Effector CD8-positive, alpha-beta T cell (primary cell): ENCODE data around the gene PEA15.

ENCODE experiments used
- DNase-seq: peaks from one replicate; lab custom pipeline; 2025; lab: John Stamatoyannopoulos, UW
- total RNA-seq, 4 experiments: gene quantifications; one replicate each; lab custom pipeline; 2026; lab: John Stamatoyannopoulos, UW

PEA15 gene, protein sequence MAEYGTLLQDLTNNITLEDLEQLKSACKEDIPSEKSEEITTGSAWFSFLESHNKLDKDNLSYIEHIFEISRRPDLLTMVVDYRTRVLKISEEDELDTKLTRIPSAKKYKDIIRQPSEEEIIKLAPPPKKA
- 25.4 to 51.2 (median 37.9) reads per million in 4 experiments for total RNA-seq

DNA sequence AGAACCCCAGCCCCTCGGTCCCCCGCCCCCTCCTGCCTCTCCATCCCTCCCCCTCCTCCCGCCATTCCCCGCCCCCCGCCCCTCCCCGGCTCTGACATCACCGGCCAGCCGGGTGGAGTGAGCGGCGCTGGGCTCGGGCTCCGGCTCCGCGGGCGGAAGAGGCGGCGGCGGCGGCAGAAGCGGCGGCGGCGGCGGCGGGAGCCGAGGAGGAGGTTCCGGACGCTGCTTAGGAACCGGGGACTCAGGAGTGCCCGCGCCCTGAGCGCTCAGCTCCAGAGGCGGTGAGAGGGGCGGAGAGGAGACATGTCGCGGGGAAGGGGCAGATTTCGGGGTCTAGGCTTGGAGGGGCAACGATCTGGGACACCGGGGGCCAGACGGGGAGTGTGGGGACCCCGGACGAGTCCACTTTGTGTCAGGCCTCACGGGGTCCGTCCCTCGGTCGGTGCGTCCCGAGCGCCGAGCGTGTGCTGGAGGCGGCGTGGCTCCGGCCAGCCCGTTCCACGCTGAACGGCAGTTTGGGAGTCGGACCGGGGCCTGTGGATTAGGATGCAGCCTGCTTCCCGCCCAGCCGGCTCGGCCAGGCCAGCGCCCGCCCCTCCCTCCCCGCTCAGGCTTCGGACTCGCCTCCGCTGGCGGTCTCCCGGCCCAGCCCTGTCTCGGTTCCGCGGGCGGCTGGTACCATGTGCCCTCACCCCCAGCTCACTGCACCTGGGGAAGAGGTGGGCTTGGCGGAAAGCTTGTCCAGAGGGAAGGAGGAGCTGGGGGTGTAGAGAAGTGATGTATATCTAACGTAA is at the start of gene PEA15:
Gene PEA15, plus strand, starts transcription at position 143 of the 794 bp plus-strand sequence. CDS start 6,161 bp downstream, outside the sequence.
- peak; percentile 48 for DNase-seq

DNA sequence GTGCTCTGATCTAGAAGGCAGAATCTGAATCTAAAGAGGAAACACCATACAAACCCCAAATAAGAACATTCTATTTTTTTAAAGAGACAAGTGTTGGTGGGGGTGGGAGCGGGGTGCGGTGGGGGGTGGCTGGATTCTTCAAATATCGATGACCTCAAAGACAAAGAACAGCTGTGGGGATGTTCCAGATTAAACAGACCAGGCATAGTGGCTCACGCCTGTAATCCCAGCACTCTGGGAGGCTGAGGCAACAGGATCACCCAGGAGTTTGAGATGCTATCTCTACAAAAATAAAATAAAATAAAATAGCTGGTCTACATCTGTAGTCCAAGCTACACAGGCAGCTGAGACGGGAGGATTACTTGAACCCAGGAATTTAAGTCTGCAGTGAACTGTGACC is 48.8 kb upstream of the PEA15 start:
- no peak for DNase-seq

DNA sequence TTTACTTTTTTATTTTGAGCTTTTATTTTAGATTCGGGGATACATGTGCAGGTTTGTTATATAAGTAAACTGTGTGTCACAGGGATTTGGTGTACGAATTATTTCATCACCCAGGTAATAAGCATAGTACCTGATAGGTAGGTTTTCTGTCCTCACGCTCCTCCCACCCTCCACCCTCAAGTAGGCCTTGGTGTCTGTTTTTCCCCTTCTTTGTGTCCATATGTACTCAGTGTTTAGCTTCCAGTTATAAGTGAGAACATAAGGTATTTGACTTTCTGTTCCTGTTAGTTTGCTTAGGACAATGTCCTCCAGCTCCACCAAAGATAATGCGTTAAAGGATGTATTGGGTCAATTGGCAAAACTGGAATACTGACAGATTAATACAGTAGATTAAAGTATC is 48.0 kb upstream of the PEA15 start:
- DNase-seq, result no peak

DNA sequence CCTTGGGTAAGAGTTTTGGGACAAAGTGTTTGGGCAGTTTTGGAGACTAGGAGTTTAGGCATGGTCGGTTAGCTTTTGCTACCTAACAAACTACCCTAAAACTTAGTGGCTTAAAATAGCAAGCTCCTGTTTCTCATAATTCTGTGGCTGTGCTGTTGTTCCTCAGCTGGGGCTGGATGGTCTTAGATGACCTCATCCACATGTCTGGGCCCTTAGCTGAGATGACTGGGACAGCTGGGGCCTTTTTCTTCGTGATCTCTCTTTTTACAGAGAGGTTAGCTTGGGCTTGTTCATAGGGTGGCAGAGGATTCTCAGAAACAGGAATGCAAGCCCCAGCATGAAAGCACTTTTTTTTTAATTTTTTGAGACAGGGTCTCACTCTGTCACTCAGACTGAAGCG is 47.2 kb upstream of the PEA15 start:
- no peak for DNase-seq

DNA sequence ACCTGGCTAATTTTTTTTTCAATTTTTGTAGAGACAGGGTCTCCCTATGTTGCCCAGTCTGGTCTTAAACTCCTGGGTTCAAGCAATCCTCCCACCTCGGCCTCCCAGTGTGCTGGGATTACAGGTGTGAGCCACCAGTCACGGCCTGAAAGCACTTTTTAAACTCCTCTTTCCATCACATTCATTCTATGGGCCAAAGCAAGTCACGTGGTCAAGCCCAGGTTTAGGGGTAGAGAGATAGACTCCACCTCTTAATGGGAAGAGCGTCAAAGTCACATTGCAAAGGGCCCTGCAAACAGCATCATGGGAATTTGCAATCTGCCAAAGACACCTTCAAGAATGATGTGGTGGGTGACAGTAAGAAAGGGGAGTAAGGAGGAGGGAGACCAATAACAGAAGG is 46.6 kb upstream of the PEA15 start:
- DNase-seq, result no peak

DNA sequence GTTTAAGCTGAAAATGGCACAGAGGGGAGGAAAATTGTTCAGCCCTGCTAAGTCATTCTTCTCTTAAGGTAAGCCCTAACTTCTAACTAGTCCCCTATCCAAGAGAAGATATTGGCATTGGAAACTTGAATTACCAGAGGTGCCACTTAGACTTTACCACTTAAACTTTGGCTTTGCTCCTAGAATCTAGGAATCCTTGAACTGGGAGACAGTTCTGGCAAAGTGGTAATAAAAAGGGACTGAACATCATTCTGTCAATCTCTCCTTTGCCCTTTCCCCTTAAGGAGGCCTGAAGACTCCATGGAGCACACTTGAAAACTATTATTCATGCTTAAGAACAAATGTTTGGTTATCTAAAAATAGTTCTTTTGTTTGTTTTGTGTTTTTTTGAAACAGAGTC is 45.3 kb upstream of the PEA15 start:
- no peak for DNase-seq

DNA sequence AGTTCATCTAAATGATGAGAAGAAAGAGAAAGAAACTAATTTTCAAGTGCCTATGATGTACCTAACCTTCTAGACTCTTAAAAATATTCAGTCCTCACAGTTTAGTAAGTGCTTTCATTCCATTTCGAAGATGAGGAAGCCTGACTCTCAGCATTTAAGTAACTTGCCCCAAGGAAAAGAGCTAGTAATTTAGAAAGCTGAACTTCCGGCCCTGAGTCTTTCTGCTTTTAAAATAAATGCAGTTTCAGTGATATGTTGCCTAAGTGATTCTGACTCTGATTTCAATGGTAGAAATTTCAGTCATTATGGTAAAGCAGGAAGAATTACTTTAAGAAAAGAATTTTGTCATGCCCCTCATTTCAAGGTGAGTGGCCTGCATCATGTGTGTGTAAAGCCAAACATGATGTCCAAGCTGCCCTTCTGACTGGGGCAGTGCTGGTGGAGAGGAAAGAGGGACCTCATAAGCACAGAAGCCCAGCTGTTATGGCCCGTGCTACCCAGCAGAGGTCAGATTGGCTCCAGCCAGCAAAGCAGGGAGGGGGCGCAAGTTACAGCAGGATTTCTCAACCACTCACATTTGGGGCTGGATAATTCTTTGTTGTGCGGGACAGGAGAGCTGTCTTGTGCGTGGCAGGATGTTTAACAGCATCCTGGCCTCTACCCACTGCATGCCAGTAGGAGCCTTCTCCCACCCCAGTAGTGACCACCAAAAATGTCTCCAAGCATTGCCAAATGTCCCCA is 43.0 kb upstream of the PEA15 start:
- no peak for DNase-seq

DNA sequence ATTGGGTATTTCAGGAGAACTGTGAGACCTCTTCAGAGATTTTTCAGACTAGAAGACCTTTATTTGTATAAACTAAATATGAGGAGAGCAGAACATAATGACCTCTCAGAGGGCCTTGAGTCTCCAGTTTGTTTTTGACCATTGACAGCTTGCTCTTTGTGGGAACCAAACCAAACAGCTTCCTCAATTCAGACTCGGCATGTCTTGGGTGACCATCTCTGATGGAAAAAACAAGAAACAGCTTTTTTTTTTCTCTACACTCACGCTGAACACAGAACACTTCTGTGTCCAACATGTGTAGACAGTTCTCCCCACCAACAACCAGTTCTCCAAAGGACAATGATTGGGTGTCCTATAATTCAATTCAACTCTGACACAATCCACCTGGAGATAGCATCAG is 42.3 kb upstream of the PEA15 start:
- no peak for DNase-seq

DNA sequence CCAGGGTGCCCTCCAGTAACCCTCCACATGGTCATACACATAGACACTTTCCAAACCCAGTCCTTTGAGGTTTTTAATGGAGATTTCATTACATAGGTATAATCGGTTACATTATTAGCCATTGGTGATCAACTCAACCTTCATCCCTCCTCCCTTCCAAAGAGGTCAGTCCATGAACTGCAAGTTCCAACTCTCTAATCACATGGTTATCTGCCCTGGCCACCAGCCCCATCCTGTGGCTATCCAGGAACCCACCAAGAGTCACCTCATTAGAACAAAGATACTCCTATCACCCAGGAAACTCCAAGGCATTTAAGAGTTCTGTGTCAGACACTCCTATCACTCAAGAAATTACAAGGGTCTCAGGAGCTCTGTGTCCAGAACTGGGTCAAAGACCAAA is 41.6 kb upstream of the PEA15 start:
- DNase-seq, result no peak

DNA sequence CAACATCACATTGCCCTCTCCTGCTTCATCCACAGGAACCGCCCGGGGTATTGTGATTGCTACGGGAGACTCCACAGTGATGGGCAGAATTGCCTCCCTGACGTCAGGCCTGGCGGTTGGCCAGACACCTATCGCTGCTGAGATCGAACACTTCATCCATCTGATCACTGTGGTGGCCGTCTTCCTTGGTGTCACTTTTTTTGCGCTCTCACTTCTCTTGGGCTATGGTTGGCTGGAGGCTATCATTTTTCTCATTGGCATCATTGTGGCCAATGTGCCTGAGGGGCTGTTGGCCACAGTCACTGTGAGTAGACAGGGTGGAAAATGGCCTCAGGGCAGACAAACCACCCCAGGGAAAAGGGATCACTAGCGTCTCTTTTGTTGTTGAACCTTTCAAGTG is 41.1 kb upstream of the PEA15 start:
- DNase-seq, result no peak

DNA sequence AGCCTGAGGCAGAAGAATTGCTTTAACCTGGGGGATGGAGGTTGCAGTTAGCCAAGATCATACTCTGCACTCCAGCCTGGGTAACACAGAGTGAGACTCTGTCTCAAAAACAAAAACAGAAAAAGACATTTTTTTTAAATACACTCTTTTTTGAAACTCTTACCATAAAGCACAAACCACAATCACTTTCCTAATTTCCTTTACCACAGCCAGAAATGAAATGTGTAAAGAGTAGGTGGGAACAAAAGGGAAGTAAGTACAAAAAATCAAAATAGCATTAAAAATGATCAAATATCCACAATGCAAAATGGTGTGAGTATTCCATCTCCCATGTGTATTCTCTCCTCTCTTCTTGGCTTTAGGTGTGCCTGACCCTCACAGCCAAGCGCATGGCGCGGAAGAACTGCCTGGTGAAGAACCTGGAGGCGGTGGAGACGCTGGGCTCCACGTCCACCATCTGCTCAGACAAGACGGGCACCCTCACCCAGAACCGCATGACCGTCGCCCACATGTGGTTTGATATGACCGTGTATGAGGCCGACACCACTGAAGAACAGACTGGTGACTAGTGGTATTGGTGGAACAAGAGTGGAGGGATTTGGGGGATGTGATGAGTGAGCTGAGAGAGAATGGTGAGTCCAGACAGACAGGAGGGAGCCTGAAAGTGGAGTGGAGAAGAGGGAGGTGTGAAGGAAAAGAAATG is 38.9 kb upstream of the PEA15 start:
- DNase-seq, result no peak

DNA sequence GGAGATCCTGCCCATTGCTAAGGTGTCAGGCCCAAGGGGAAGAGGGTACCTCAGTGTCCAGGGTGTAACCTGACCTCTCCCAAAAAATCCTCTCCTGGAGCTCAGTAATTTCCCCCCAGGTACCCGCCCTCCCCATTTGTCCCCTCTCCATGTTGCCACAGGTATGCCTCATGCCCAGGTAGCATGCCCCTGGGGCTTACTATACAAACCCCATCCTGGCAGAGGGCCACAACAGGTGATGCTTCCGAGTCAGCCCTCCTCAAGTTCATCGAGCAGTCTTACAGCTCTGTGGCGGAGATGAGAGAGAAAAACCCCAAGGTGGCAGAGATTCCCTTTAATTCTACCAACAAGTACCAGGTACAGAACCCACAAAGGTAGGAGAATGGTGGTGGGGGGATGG is 38.1 kb upstream of the PEA15 start:
- no peak for DNase-seq

DNA sequence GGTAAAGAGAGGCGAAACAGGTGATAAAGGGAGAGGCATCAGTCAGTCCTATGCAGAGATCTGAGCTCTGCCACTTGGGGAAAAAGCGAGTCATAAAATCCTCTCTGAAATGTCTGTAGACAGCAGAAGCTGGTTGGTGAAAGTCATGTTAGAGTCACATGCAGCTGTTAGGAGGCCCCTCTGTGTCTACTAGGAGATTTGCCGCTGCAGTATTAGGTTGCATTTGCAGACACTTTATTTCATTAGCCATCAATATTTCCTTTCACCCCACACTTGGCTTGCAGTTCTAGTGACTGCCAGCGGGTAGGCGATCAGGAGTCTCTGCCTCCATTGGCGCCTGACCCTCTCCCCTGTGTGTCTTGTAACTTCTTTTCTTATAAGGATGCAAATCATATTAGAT is 37.6 kb upstream of the PEA15 start:
- DNase-seq, result no peak

DNA sequence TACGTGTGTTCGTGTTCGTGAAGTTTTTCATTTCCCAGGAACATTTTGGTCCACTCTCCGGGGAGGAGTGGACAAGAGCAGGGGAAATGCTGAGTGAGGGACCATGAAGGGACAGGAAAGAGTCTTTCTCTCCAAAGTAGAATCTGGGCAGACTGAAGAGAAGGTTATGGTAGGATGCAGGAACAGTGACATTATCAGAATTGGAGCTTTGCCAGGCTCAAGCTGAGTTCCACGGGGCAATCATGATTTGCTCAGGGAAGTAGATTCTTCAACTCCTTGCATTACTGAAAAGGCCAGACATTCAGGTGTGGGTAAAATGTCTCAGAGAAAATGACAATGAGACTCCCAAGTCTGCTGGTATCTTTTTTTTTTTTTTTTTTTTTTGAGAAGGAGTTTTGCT is 37.2 kb upstream of the PEA15 start:
- DNase-seq, result no peak

DNA sequence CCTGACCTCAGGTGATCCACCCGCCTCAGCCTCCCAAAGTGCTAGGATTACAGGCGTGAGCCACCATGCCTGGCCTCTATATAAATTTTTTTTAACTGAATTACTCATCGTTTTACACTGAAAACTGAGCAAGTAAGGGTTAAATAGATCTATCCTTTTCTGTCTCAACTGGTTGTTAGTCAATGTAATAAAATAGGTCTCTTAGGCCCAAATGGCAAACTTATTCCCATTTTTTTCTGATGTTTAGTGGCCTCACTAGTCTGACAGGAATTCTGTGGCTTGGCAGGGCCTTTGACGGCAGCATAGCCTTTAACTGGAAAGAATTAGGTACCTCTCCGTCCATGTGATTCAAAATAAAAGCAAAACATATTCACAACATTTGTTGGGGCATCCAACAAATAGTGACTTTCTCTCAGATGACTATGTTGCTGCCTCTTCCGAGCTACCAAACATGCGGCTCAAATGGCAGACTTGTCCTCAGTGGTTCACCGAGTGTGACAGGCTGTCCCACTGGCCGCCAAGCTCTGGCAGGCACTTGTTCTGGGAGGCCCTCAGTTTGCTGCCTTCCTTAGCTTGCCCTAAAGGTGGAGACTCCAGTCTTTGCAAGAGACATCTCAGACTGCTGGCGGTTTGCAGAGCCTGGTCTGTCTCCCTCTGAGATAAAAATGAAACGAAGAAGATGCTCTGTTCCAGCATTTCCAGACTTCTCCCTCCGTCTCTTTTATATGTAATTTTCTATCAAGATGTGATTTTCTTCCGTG is 36.4 kb upstream of the PEA15 start:
- no peak for DNase-seq

DNA sequence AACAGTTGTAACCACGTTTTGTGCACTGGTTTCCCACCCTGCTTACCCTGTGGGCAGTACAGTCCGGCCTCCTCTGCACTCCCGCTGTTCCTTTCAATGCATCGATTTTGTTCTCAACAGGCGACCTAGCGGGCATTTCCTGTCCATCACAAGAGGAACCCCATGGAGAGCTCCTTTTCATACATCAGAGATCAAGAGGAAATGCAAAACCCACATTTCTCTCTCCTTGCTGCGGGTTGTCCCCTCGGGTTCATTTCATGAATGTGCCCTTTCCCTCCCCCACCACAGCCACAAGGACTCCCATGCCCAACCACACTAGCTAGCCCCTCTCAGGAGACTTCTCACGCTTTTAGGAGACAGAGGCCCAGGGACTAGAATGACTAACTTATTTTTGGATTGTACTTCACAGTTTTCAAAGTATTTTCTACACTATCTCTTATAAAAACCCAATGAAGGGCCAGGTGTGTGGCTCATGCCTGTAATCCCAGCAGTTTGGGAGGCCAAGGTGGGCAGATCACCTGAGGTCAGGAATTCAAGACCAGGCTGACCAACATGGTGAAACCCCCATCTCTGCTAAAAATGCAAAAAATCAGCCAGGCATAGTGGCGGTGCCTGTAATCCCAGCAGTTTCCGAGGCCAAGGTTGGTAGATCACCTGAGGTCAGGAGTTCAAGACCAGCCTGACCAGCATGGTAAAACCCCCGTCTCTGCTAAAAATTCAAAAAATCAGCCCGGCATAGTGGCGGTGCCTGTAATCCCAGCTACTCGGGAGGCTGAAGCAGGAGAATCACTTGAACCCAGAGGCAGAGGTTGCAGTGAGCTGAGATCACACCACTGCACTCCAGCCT is 35.4 kb upstream of the PEA15 start:
- no peak for DNase-seq

DNA sequence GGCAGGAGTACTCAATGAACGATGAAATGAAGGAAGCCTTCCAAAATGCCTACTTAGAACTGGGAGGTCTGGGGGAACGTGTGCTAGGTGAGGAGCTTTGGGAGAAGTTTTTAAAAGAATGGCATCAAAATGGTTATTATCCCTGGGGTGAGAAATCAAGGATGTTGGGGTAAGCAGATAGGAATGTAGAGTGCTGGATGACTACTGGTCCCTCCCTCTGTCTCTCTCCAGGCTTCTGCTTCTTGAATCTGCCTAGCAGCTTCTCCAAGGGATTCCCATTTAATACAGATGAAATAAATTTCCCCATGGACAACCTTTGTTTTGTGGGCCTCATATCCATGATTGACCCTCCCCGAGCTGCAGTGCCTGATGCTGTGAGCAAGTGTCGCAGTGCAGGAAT is 33.8 kb upstream of the PEA15 start:
- no peak for DNase-seq

DNA sequence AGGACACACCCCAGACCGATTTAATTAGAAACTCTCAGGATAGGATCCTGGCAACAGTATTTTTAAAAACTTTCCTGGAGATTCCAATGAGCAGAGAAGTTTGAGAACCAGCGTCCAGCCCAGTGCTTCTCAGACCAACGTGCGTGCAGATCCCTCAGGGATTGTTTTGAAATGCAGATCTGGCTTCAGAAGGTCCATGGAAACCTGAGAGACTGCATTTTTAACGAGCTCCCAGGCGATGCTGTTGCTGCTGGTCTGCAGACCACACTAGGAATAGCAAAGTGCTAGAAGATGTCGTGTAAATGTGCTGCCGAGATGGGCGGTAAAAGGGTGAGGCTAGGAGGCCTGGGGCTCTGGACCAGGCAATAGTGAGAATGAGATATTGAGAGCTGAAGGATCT is 33.2 kb upstream of the PEA15 start:
- no peak for DNase-seq

DNA sequence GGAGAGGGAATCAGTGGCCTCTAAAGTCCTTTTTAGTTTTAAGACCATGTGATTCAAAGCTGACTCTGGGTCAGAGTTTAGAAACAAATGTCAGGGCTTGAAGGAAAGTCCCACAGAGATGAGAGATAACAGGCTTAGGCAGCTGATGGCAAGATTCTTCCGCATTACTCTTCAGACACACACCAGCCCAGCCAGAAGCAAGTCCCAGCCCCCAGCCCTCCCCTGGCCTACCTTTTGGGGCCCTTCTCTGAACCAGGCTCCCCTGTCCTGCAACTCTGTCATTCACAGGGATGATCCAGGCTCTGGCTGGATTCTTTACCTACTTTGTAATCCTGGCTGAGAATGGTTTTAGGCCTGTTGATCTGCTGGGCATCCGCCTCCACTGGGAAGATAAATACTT is 28.0 kb upstream of the PEA15 start:
- no peak for DNase-seq

DNA sequence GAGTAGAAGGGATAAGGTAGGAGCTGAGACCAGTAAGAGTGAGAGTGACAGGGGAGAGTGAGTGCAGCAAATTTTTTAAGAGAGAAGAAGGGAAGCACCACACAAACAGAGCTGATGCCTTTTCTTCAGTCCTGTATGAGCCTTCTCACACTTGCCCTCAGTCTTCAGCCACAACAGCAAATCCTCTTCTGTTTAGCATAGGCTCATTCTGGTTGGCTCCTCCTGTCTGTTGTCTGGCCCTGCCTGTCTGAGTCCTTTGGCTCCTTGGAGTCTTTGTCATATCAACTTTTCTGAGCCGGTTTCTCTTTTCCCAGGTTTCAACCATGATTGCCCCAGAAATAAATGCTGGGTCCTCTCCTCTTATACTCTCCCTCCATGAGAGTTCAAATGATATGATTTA is 27.5 kb upstream of the PEA15 start:
- no peak for DNase-seq

DNA sequence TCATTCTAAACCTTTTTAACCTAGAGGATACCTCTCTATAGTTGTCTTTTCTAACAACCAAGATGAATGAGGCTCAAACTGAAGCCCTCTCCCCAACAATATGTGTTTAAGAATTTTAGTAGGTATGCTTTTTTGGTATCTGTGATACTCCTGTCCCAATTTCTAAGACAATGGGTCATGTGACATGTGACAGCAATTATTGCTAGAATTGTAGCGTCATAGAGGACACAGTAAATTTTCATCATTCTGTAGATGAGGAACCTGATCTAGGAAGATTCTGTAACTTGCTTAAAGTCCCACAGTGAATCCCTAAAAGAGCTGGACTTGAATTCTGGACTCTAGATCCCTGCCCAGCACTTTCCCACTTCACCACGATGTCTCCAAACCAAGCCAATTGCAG is 26.5 kb upstream of the PEA15 start:
- DNase-seq, result no peak
